Measurements from ENCODE around the gene ELF3. TPM values are rescaled to one million over a fixed set of nuclear protein-coding genes. Genes with fewer than 3 reads are reported as not detected.

The ELF3 gene
- total and polyA plus RNA-seq, 5 donors from 2014 or later = 1.0 TPM; not detected in 4

GRCh38 chr1:202031796-202032195 lies 21.4 kb downstream of the ELF3 start:
- Mint-ChIP-seq H3K27me3 (peaks cover 4% of the 10 kb centered on the region), H3K27ac (no peak overlapping the region), H3K36me3 (no peaks in the 10 kb centered on the region), H3K4me3 (no peak overlapping the region), H3K4me1 (no peaks in the 10 kb centered on the region), H3K9me3 (peaks cover 0 to 2% (median 0%) of the 10 kb centered on the region in 7 donors)
- Histone ChIP-seq H3K27ac (ENCODE audit: insufficient read depth, low read length, poor library complexity, severe bottlenecking) (no peak overlapping the region), H3K9me3 (ENCODE audit: control insufficient read depth in 2 of 2, low read length in 2 of 2) (no peaks in the 10 kb centered on the region), H3K4me3 (ENCODE audit: low read depth, low read length) (no peak overlapping the region), H3K36me3 (ENCODE audit: control insufficient read depth, insufficient read depth, low read length) (no peaks in the 10 kb centered on the region), H3K27me3 (ENCODE audit: control insufficient read depth, insufficient read depth, low read length) (peaks cover 2% of the 10 kb centered on the region), H3K4me1 (ENCODE audit: control insufficient read depth, insufficient read depth, low read length, poor library complexity, severe bottlenecking) (no peaks in the 10 kb centered on the region)
- DNase-seq = no peak
- ATAC-seq (ENCODE audit: low read depth in 2 of 2) = no peak

- Mint-ChIP-seq H3K36me3 (no peaks in the 10 kb centered on the region), H3K27ac (no peak overlapping the region), H3K27me3 (peaks cover 8% of the 10 kb centered on the region), H3K4me1 (no peaks in the 10 kb centered on the region), H3K4me3 (no peak overlapping the region), H3K9me3 (peaks cover 0 to 4% (median 0%) of the 10 kb centered on the region in 7 donors)
- Histone ChIP-seq H3K27me3 (ENCODE audit: control insufficient read depth, insufficient read depth, low read length) (peaks cover 2% of the 10 kb centered on the region), H3K4me3 (ENCODE audit: low read depth, low read length) (no peak overlapping the region), H3K9me3 (ENCODE audit: control insufficient read depth in 2 of 2, low read length in 2 of 2) (no peaks in the 10 kb centered on the region), H3K4me1 (ENCODE audit: control insufficient read depth, insufficient read depth, low read length, poor library complexity, severe bottlenecking) (no peaks in the 10 kb centered on the region), H3K36me3 (ENCODE audit: control insufficient read depth, insufficient read depth, low read length) (no peaks in the 10 kb centered on the region), H3K27ac (ENCODE audit: insufficient read depth, low read length, poor library complexity, severe bottlenecking) (no peak overlapping the region)
- no peak for ATAC-seq (ENCODE audit: low read depth in 2 of 2)
- no peak for DNase-seq
These were observed 23.8 kb downstream of the ELF3 start for GRCh38 chr1:202034149-202034682.

- Histone ChIP-seq H3K4me3 (ENCODE audit: low read depth, low read length) (no peak overlapping the region), H3K27ac (ENCODE audit: insufficient read depth, low read length, poor library complexity, severe bottlenecking) (no peak overlapping the region), H3K9me3 (ENCODE audit: control insufficient read depth in 2 of 2, low read length in 2 of 2) (no peaks in the 10 kb centered on the region), H3K4me1 (ENCODE audit: control insufficient read depth, insufficient read depth, low read length, poor library complexity, severe bottlenecking) (no peaks in the 10 kb centered on the region), H3K27me3 (ENCODE audit: control insufficient read depth, insufficient read depth, low read length) (peaks cover 2% of the 10 kb centered on the region), H3K36me3 (ENCODE audit: control insufficient read depth, insufficient read depth, low read length) (no peaks in the 10 kb centered on the region)
- peaks cover 7% of the 10 kb centered on the region for H3K27me3 Mint-ChIP-seq
- no peak overlapping the region for H3K4me3 Mint-ChIP-seq
- DNase-seq (no peak), ATAC-seq (ENCODE audit: low read depth in 2 of 2) (no peak)
- H3K9me3 Mint-ChIP-seq = peaks cover 0 to 4% (median 0%) of the 10 kb centered on the region in 7 donors
- H3K36me3 Mint-ChIP-seq = no peaks in the 10 kb centered on the region
- no peak overlapping the region for H3K27ac Mint-ChIP-seq
- no peaks in the 10 kb centered on the region for H3K4me1 Mint-ChIP-seq
These were observed 24.5 kb downstream of the ELF3 start for GRCh38 chr1:202034683-202035462.

GRCh38 chr1:202036595-202037387 lies 26.4 kb downstream of the ELF3 start:
- Mint-ChIP-seq H3K9me3 (peaks cover 0 to 4% (median 0%) of the 10 kb centered on the region in 7 donors), H3K4me3 (no peak overlapping the region), H3K4me1 (no peaks in the 10 kb centered on the region), H3K36me3 (no peaks in the 10 kb centered on the region), H3K27me3 (peaks cover 4% of the 10 kb centered on the region), H3K27ac (no peak overlapping the region)
- no peaks in the 10 kb centered on the region for H3K36me3 ChIP-seq (ENCODE audit: control insufficient read depth, insufficient read depth, low read length)
- ATAC-seq (ENCODE audit: low read depth in 2 of 2) = no peak
- H3K27ac ChIP-seq (ENCODE audit: insufficient read depth, low read length, poor library complexity, severe bottlenecking) = no peak overlapping the region
- DNase-seq = no peak
- no peaks in the 10 kb centered on the region for H3K4me1 ChIP-seq (ENCODE audit: control insufficient read depth, insufficient read depth, low read length, poor library complexity, severe bottlenecking)
- H3K27me3 ChIP-seq (ENCODE audit: control insufficient read depth, insufficient read depth, low read length) = peaks cover 2% of the 10 kb centered on the region
- no peak overlapping the region for H3K4me3 ChIP-seq (ENCODE audit: low read depth, low read length)
- H3K9me3 ChIP-seq (ENCODE audit: control insufficient read depth in 2 of 2, low read length in 2 of 2) = no peaks in the 10 kb centered on the region

- peaks cover 4% of the 10 kb centered on the region for H3K27me3 Mint-ChIP-seq
- Histone ChIP-seq H3K36me3 (ENCODE audit: control insufficient read depth, insufficient read depth, low read length) (no peaks in the 10 kb centered on the region), H3K27me3 (ENCODE audit: control insufficient read depth, insufficient read depth, low read length) (peaks cover 2% of the 10 kb centered on the region), H3K4me1 (ENCODE audit: control insufficient read depth, insufficient read depth, low read length, poor library complexity, severe bottlenecking) (no peaks in the 10 kb centered on the region), H3K27ac (ENCODE audit: insufficient read depth, low read length, poor library complexity, severe bottlenecking) (no peak overlapping the region), H3K4me3 (ENCODE audit: low read depth, low read length) (no peak overlapping the region), H3K9me3 (ENCODE audit: control insufficient read depth in 2 of 2, low read length in 2 of 2) (no peaks in the 10 kb centered on the region)
- ATAC-seq (ENCODE audit: low read depth in 2 of 2) (no peak), DNase-seq (no peak)
- no peaks in the 10 kb centered on the region for H3K4me1 Mint-ChIP-seq
- peaks cover 0 to 4% (median 0%) of the 10 kb centered on the region in 7 donors for H3K9me3 Mint-ChIP-seq
- H3K27ac Mint-ChIP-seq = no peak overlapping the region
- H3K36me3 Mint-ChIP-seq = no peaks in the 10 kb centered on the region
- H3K4me3 Mint-ChIP-seq = no peak overlapping the region
These were observed 27.4 kb downstream of the ELF3 start for GRCh38 chr1:202037706-202038296.

- peaks cover 4% of the 10 kb centered on the region for H3K27me3 Mint-ChIP-seq
- H3K36me3 Mint-ChIP-seq = no peaks in the 10 kb centered on the region
- H3K9me3 ChIP-seq (ENCODE audit: control insufficient read depth in 2 of 2, low read length in 2 of 2) = no peaks in the 10 kb centered on the region
- no peaks in the 10 kb centered on the region for H3K4me1 Mint-ChIP-seq
- H3K27ac ChIP-seq (ENCODE audit: insufficient read depth, low read length, poor library complexity, severe bottlenecking) = no peak overlapping the region
- no peak overlapping the region for H3K4me3 ChIP-seq (ENCODE audit: low read depth, low read length)
- H3K27me3 ChIP-seq (ENCODE audit: control insufficient read depth, insufficient read depth, low read length) = peaks cover 2% of the 10 kb centered on the region
- no peaks in the 10 kb centered on the region for H3K4me1 ChIP-seq (ENCODE audit: control insufficient read depth, insufficient read depth, low read length, poor library complexity, severe bottlenecking)
- peak overlapping the region in 1 of 4 donors; percentile 66 for H3K4me3 Mint-ChIP-seq
- peaks cover 0 to 4% (median 1%) of the 10 kb centered on the region in 7 donors for H3K9me3 Mint-ChIP-seq
- ATAC-seq (ENCODE audit: low read depth in 2 of 2) = no peak
- H3K36me3 ChIP-seq (ENCODE audit: control insufficient read depth, insufficient read depth, low read length) = no peaks in the 10 kb centered on the region
- no peak for DNase-seq
- no peak overlapping the region for H3K27ac Mint-ChIP-seq
These were observed 28.4 kb downstream of the ELF3 start for GRCh38 chr1:202038688-202039346.

- no peak overlapping the region for H3K4me3 Mint-ChIP-seq
- H3K27me3 Mint-ChIP-seq = peaks cover 21% of the 10 kb centered on the region
- peaks cover 2% of the 10 kb centered on the region for H3K27me3 ChIP-seq (ENCODE audit: control insufficient read depth, insufficient read depth, low read length)
- no peaks in the 10 kb centered on the region for H3K4me1 ChIP-seq (ENCODE audit: control insufficient read depth, insufficient read depth, low read length, poor library complexity, severe bottlenecking)
- no peaks in the 10 kb centered on the region for H3K9me3 ChIP-seq (ENCODE audit: control insufficient read depth in 2 of 2, low read length in 2 of 2)
- no peak for DNase-seq
- no peaks in the 10 kb centered on the region for H3K36me3 Mint-ChIP-seq
- no peak overlapping the region for H3K4me3 ChIP-seq (ENCODE audit: low read depth, low read length)
- no peak overlapping the region for H3K27ac Mint-ChIP-seq
- ATAC-seq (ENCODE audit: low read depth in 2 of 2) = no peak
- peaks cover 0 to 2% (median 0%) of the 10 kb centered on the region in 4 donors for H3K4me1 Mint-ChIP-seq
- H3K27ac ChIP-seq (ENCODE audit: insufficient read depth, low read length, poor library complexity, severe bottlenecking) = no peak overlapping the region
- H3K36me3 ChIP-seq (ENCODE audit: control insufficient read depth, insufficient read depth, low read length) = no peaks in the 10 kb centered on the region
- H3K9me3 Mint-ChIP-seq = peaks cover 0 to 2% (median 0%) of the 10 kb centered on the region in 7 donors
These were observed 35.3 kb downstream of the ELF3 start for GRCh38 chr1:202045705-202046104.
